ENCODE measurements around the gene FANCF.

The FANCF gene

DNA sequence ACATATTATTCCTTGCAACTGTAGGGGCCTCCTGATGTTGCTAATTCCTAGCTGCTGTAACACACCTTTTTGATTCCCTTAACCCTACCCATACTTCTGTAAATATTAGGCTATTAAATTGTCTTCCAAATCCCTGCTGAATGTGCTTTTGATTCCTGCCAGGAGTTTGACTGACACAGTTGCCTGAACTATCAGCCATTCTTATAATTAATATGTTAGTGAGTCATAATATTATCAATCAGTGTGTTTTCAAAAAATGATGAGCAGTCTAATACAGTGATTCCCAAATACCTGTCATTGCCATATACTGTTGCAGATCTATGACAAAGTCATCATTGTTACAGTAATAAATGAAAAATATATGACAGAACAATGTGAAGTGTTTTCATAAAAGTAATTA lies 15.9 kb upstream of the FANCF start:
- no peak for TF ChIP-seq ZNF274 (IDR thresholded peaks at IDR 0.05; ENCODE audit: low read depth, low read length)
- H3K4me3 ChIP-seq (ENCODE audit: low read length), result no peak overlapping the region

DNA sequence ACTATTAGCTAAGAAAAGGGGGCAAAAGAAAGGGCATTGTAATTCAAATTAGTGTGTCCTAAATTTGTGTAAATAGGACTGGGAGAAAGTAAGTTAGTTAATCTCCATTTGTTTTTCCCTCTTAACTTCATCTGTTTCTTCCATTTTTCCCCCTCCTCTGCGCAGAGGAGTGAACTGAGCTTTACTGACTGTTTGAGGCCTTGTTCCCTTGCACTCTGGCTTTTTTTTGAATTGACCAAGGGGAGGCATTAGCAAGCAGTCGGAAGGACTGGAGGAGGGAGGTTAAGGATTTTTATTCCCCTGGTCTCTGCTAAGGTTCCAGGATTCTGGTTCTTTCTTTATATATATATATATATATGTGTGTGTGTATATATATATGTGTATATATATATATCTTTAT lies 15.2 kb upstream of the FANCF start:
- TF ChIP-seq ZNF274 (IDR thresholded peaks at IDR 0.05; ENCODE audit: low read depth, low read length), result no peak
- no peak overlapping the region for H3K4me3 ChIP-seq (ENCODE audit: low read length)

DNA sequence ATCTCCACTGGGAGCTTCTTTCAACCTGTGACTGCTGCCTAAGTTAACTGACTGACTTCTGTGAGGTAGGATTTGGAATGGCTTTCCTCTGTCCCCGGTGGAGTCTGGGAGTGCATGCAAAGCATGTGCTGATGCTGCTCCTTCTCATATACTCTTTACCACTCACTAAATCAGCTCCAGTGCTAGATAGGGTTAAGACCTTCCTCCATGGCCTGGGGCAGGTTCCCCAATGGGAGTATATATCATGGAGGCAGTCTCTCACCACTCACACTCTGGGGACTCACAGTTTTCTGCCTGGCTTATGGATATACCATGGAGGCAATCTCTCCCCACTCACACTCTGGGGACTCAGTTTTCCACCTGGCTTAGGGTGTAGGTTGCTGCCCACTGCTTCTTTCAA lies 10.1 kb upstream of the FANCF start:
- no peak for TF ChIP-seq ZNF274 (IDR thresholded peaks at IDR 0.05; ENCODE audit: low read depth, low read length)
- H3K4me3 ChIP-seq (ENCODE audit: low read length), result no peak overlapping the region

DNA sequence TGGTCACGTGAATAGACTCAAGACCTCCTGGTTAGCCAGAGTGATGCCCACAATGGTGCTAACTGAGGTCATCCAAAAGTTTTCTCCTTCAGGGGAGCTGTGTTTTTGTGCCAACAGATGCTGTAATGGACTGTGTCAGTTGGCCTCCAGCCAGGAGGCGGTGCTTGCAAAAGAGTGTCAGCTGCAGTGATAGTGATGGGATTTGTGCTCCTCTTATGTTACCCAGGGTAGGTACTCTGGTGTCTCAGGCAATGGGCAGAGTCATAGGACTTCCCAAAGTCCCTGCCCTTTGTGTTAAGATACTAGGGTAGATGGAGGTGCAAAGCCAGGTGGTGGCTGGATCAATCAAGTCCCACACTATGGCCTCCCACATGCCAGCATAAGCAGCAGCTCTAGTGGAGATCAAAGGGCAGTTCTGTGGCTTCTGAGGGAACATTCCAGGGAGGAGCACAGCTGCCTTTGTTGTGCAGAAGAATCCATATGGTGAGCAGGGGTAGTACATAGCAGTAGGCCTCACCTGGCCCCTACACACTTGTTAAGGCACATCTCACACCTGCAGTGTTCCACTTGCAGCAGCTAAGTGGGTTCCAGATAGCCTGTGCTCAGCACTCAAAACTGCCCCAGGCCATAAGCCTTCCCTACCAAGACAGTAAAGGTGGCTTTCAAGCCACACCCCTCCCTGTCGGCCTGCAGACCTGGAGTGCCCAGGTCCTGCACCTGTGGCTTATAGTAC lies 9.4 kb upstream of the FANCF start:
- no peak overlapping the region for H3K4me3 ChIP-seq (ENCODE audit: low read length)
- TF ChIP-seq ZNF274 (IDR thresholded peaks at IDR 0.05; ENCODE audit: low read depth, low read length), result no peak

DNA sequence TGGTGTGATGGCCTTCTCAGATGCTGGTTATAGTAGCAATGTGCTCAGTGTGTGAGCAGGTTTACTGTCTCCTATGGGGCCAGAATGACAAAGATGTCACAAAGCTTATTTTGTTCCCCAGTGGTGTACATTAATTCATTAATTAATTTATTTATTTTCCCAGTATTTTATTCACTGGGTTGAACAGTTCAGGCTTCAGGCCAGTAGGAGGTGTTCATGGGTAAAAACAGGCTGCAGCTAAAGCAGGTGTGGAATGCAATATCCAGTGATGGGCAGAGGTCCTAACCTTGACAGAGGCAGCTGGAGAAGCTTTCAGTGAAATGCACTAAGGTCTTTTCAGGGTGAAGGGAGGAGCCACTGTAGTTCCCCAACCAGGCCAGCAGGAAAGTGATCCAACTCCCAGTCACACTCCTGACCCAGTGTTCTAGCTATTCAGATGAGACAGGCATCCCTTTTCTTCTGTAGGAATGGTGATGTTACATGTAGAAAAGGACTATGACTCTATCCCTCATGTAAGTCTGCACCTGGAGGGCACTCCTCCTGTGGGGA lies 7.8 kb upstream of the FANCF start:
- TF ChIP-seq ZNF274 (IDR thresholded peaks at IDR 0.05; ENCODE audit: low read depth, low read length), result no peak
- H3K4me3 ChIP-seq (ENCODE audit: low read length), result no peak overlapping the region

DNA sequence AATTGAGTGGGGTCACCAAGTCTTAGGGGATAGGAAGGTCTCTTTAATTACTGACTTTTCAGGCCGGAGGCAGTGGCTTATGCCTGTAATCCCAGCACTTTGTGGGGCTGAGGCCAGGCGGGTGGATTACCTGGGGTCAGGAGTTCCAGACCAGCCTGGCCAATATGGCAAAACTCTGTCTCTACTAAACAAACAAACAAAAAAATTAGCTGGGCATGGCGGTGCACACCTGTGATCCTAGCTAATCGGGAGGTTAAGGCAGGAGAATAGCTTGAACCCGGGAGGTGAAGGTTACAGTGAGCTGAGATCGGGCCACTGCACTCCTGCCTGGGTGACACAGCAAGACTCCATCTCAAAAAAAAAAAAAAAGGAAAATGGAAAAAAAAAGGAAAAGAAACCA lies 1.8 kb upstream of the FANCF start:
- H3K4me3 ChIP-seq (ENCODE audit: low read length), result no peak overlapping the region
- TF ChIP-seq ZNF274 (IDR thresholded peaks at IDR 0.05; ENCODE audit: low read depth, low read length), result no peak

DNA sequence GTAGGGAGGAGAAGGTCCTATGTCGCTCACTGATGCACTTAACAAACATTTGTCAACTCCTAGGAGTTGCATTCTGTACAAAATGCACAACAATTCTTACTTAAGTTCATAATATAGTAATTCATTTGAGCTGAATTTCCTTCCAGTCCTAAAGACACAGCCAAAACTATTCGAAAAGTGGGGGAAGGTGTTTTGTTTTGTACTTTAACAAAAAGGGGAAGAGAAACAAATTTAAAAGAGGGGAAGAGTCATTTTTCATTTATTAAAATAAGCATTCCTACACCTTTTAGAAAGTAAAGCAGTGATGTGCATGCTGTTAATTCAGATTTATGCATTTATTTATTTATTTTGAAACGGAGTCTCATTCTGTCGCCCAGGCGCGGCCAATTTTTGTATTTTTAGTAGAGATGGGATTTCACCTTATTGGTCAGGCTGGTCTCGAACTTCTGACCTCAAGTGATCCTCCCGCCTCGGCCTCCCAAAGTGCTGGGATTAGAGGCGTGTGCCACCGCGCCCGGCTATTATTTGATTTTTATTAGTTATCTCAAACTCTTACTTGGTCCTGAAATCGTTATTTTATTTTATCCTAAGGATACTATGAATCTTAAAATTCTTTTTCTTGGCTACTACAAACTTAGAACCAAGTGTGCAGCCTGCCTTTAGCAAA lies 1.1 kb upstream of the FANCF start:
- TF ChIP-seq ZNF274 (IDR thresholded peaks at IDR 0.05; ENCODE audit: low read depth, low read length), result no peak

DNA sequence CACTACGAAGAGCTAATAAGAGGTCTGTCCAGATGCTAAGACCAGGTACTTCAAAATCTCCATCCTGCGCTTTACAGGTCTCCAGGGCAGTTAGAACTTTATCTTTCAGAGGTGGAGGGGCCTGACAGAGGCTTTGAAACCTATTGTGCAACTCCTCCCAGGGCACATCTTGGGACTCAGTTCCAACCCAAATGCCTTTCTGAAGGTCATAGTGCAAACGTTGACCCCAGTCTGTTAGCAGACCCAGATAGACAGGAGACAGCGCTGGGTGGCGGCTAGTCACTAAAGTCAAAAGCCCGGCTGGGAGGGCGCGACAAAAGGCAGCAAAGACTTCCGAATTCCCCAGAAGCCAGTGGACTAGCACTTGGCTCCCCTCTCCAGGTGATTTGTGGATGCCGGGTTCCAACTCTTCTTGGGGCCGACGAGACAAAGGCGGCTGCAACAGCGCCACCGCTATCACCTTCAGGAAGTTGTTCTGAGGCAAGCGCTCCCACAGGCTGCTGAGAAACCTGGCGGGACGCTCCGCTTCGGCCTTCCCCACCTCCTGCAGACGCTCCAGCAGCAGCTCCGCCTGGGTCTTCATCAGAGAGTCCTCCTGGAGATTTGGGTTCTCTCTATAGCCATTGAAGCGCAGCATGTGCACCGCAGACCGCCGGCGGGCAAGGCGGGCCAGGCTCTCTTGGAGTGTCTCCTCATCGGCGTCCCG lies 728 bp downstream of the FANCF start:
- H3K4me3 ChIP-seq (ENCODE audit: low read length), result peak overlapping the region; percentile 76
- no peak for TF ChIP-seq ZNF274 (IDR thresholded peaks at IDR 0.05; ENCODE audit: low read depth, low read length)

More for the DNA sequence above, 1.1 kb upstream of the FANCF start:
- H3K4me3 ChIP-seq (ENCODE audit: low read length), result no peak overlapping the region; the same call in 1 of the 2 replicates

DNA sequence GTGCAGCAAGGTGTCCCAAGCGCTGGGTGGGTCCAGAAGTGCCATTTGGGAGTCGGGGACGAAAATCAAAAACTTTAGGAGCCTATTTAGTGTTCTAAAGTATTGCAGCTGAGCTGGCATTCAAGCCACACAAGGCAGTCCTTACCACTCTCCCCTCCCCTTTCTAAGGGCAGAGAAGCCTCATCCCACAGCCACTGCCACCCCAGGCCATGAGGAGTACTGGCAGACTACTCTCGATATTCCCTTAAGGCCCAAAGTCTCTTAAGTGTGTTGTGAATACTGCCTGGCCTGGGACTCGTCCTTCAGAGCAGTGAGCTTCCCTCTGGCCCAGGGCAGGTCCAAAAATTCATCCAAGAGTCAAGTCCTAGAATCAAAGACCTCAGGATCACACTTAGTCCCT lies 7.8 kb downstream of the FANCF start:
- no peak for TF ChIP-seq ZNF274 (IDR thresholded peaks at IDR 0.05; ENCODE audit: low read depth, low read length)
- no peak overlapping the region for H3K4me3 ChIP-seq (ENCODE audit: low read length)

DNA sequence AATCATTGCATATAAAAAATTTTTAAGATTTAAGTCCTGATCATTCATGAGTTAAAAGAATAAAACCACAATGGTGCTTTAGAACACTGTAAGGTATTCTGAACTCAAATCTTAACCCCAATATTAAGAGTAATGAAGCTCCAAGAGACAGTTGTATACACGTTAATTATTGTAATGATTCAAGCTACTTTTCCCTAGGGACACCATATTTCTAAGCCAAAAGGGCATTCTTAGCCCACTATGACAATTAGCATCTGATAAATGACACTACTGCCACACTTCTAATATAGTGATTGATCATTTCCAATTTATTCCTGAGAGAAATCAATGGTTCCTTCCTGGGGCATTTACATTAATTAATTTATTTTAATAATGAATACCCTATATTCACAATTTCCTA lies 21.7 kb downstream of the FANCF start:
- no peak for TF ChIP-seq ZNF274 (IDR thresholded peaks at IDR 0.05; ENCODE audit: low read depth, low read length)
- H3K4me3 ChIP-seq (ENCODE audit: low read length), result no peak overlapping the region

DNA sequence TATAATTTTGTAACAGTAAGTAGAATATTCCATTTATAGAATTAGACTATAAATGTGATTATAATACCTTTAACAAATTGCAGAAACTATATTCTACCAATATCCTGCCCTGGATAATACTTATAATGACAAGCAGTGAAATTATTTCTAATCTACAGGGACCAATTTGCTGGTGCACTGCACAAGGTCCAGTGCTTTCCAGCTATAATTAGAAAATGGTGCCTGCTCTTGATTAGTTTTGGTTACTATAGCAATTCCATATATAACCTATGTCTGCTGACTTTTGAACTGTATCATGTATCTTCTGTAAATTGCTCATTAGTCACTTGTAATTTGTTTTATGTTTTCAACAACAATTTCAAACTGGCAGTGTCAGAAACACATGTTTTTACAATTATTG lies 23.1 kb downstream of the FANCF start:
- no peak for TF ChIP-seq ZNF274 (IDR thresholded peaks at IDR 0.05; ENCODE audit: low read depth, low read length)
- no peak overlapping the region for H3K4me3 ChIP-seq (ENCODE audit: low read length)

DNA sequence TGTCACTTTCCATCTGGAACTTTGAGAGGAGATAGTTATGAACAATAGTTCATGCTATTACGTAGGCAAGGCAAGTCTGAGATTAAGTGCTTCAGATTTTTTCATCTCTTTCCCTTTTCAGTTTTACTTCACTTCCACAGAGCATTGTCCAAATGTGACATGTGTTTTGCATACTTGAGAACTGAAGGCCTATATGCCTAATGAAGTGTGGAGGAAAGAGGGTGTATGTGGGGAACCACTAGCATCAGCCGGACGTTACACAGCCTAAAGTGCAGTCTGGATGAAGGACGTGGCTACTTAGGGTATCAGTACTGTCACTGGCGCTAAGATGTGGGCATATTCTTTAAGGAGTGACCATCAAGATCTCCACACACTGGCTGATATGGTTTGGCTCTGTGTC lies 26.2 kb downstream of the FANCF start:
- no peak overlapping the region for H3K4me3 ChIP-seq (ENCODE audit: low read length)
- TF ChIP-seq ZNF274 (IDR thresholded peaks at IDR 0.05; ENCODE audit: low read depth, low read length), result no peak

DNA sequence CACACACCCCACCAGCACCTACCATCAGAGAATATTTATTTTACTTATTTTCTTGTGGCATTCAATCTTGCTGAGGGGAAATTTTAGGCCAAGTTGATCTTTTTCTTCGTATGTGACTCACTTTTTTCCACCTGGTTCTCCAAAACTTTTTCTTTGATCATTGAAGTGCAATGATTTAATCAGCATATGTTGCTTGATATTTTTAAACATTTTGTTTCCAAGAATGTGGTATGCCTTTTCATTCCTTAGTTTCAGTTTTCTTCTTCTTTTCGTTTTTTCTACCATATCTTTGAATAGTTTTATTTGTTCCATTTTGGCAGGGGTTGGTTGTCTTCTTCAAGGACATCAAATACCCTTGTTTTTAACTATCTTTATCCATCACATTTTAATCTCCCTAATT lies 28.6 kb downstream of the FANCF start:
- TF ChIP-seq ZNF274 (IDR thresholded peaks at IDR 0.05; ENCODE audit: low read depth, low read length), result no peak
- no peak overlapping the region for H3K4me3 ChIP-seq (ENCODE audit: low read length)

DNA sequence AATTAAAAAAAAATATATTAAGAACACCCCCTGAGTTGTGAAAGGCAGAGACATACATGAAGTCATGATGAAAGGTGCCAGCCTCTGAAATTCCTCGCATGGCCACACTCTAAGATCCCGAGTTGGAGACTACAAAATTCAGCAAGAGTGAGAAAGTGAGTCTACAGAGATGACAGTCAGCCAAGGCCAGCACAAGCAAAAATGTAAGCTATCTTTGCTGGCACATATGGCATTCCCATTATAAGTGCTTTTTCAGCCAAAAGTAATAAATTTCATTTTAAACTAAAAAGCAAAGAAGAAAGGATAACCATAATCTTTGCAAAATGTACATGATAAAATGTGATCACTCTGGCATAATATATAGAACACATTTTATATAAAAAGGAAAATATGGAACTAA lies 40.6 kb downstream of the FANCF start:
- no peak overlapping the region for H3K4me3 ChIP-seq (ENCODE audit: low read length)
- no peak for TF ChIP-seq ZNF274 (IDR thresholded peaks at IDR 0.05; ENCODE audit: low read depth, low read length)
